ENCODE data around the gene SYNM. TPM values are rescaled to one million over a fixed set of nuclear protein-coding genes. Genes with fewer than 3 reads are reported as not detected.

The SYNM gene
- total and polyA plus RNA-seq, 2 experiments from 2014 or later, result 0.74 to 3.5 TPM

DNA sequence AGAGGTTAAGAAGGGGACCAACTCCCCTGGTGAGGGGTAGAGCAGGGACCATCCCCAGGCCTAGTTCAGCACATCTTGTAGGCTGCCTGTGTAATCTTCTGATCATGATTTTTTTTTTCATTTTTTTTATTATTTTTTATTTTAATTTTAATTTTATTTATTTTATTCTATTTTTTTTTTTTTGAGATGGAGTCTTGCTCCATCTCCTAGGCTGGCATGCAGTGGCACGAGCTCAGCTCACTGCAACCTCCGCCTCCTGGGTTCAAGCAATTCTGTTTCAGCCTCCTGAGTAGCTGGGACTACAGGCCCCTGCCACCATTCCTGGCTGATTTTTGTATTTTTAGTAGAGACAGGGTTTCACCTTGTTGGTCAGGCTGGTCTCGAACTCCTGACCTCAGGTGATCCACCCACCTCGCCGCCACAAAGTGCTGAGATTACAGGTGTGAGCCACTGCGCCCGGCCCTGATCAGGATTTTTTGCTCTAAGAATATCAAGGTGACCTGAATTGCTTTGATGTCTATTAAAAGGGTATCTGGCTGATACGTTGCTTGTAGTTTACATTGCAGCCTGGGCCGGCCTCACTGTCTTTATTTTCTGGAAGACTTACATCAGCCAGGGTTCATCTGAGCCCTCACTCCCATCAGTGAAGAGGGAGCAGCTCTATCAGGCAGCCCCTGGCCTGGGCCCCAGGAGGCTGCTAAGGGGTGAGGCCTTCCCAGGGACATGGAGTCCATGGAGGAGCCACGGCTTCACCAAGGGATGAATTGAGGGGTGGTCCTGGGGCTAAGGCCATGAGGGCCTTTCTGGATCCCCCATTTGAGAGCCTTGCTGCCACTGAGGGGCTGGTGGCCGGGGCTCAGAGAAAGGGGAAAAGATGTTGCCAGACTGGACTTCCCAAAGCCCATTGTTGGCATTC is 10.7 kb downstream of the SYNM start:
- DNase-seq (ENCODE audit: low spot score) (no peak), ATAC-seq (no peak)
- H3K4me1 Mint-ChIP-seq, result peaks cover 7% of the 10 kb centered on the region
- Histone ChIP-seq H3K36me3 (ENCODE audit: insufficient read depth) (no peaks in the 10 kb centered on the region), H3K4me2 (no peak overlapping the region), H3K27ac (ENCODE audit: low read depth) (no peak overlapping the region), H3K4me1 (ENCODE audit: insufficient read depth) (no peaks in the 10 kb centered on the region), H3K79me2 (replicated peaks; ENCODE audit: insufficient read depth) (no peaks in the 10 kb centered on the region), H4K20me1 (replicated peaks; ENCODE audit: insufficient read depth) (no peaks in the 10 kb centered on the region), H3K9me2 (ENCODE audit: insufficient read depth) (no peaks in the 10 kb centered on the region), H2AFZ (no peak overlapping the region), H3K27me3 (ENCODE audit: insufficient read depth) (no peaks in the 10 kb centered on the region), H3F3A (replicated peaks; ENCODE audit: low read depth) (no peaks in the 10 kb centered on the region), H3K4me3 (no peak overlapping the region)
- TF ChIP-seq ZNF462 (CRISPR knock-in tag; IDR thresholded peaks at IDR 0.05) (no peak), ETS1 (IDR thresholded peaks at IDR 0.05) (no peak)
- TF ChIP-seq, protein P1, sequence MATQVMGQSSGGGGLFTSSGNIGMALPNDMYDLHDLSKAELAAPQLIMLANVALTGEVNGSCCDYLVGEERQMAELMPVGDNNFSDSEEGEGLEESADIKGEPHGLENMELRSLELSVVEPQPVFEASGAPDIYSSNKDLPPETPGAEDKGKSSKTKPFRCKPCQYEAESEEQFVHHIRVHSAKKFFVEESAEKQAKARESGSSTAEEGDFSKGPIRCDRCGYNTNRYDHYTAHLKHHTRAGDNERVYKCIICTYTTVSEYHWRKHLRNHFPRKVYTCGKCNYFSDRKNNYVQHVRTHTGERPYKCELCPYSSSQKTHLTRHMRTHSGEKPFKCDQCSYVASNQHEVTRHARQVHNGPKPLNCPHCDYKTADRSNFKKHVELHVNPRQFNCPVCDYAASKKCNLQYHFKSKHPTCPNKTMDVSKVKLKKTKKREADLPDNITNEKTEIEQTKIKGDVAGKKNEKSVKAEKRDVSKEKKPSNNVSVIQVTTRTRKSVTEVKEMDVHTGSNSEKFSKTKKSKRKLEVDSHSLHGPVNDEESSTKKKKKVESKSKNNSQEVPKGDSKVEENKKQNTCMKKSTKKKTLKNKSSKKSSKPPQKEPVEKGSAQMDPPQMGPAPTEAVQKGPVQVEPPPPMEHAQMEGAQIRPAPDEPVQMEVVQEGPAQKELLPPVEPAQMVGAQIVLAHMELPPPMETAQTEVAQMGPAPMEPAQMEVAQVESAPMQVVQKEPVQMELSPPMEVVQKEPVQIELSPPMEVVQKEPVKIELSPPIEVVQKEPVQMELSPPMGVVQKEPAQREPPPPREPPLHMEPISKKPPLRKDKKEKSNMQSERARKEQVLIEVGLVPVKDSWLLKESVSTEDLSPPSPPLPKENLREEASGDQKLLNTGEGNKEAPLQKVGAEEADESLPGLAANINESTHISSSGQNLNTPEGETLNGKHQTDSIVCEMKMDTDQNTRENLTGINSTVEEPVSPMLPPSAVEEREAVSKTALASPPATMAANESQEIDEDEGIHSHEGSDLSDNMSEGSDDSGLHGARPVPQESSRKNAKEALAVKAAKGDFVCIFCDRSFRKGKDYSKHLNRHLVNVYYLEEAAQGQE (IDR thresholded peaks at IDR 0.05; ENCODE audit: unreplicated experiment), result no peak
- no peak overlapping the region for H3K27ac Mint-ChIP-seq
- peaks cover 2% of the 10 kb centered on the region; the same call in 1 of the 3 replicates for H3K36me3 Mint-ChIP-seq (ENCODE audit: low read depth)
- H3K9me3 Mint-ChIP-seq, result no peaks in the 10 kb centered on the region; the same call in 2 of the 3 replicates
- no peak overlapping the region for H3K4me3 Mint-ChIP-seq
- peaks cover 1% of the 10 kb centered on the region for H3K27me3 Mint-ChIP-seq (ENCODE audit: insufficient read depth, low read depth, poor library complexity)
